Adrenal gland (tissue), 12 donors: ENCODE data around the gene PEAK1. TPM values are rescaled to one million over a fixed set of nuclear protein-coding genes. Genes with fewer than 3 reads are reported as not detected.

ENCODE experiments used
- DNase-seq, 7 donors: peaks; one replicate each; pipeline ENCODE4 v3.0.0-alpha.2; 2019 to 2020
- H3K27ac ChIP-seq, 5 donors: fragments of 200-600 bp; sonication (generic) in 4 of 5; 1 replicate in 3 of 5; 2 replicates in 2 of 5; pipeline versions ENCODE4 v1.5.1 to v1.8.0; 2016 to 2020; ENCODE audit warnings: mild to moderate bottlenecking in 1 of 5
- H3K27me3 ChIP-seq: fragments of 200-600 bp; 2 replicates; pipeline ENCODE4 v1.8.0; 2021
- H3K36me3 ChIP-seq, 2 donors: fragments of 200-600 bp; replicated peaks in 1 of 2; 1 replicate in 1 of 2; 2 replicates in 1 of 2; pipeline versions ENCODE4 v1.5.1 to v1.8.0; 2018 to 2022
- H3K4me1 ChIP-seq, 2 donors: fragments of 200-600 bp; replicated peaks in 1 of 2; 1 replicate in 1 of 2; 2 replicates in 1 of 2; pipeline versions ENCODE4 v1.5.1 to v1.8.0; 2018 to 2021
- H3K4me3 ChIP-seq, 4 donors: fragments of 200-600 bp; sonication (generic) in 3 of 4; one replicate each; pipeline ENCODE4 v1.5.1; 2016 to 2018
- H3K9me3 ChIP-seq, 3 donors: fragments of 200-600 bp; sonication (generic) in 1 of 3; replicated peaks in 1 of 3; 1 replicate in 2 of 3; 2 replicates in 1 of 3; pipeline versions ENCODE4 v1.5.1 to v1.8.0; 2016 to 2021
- CTCF ChIP-seq, 6 experiments: fragments of 450-650 bp in 4 of 6; fragments of 200-600 bp in 2 of 6; sonication (generic) in 1 of 6; IDR thresholded peaks; 1 replicate in 5 of 6; 2 replicates in 1 of 6; pipeline versions ENCODE4 v1.5.1 to v1.8.0; 2016 to 2021; ENCODE audit warnings: antibody characterized with exemption in 6 of 6, mild to moderate bottlenecking in 2 of 6, moderate library complexity in 1 of 6
- POLR2A ChIP-seq, 2 donors: fragments of 450-650 bp; IDR thresholded peaks; one replicate each; pipeline ENCODE4 v1.6.1; 2017; ENCODE audit warnings: antibody characterized with exemption in 2 of 2, mild to moderate bottlenecking in 2 of 2, moderate library complexity in 1 of 2
- WGBS, 4 donors: extraction: QIAGEN DNeasy Blood & Tissue Kit in 2 of 4; methylation state at CpG; one replicate each; pipeline versions ENCODE4 v1.1.5 to v1.1.7; 2013 to 2017; 5-methylcytosine and 5-hydroxymethylcytosine counted together
- intact Hi-C, 2 donors: fragments of 100-400 bp; cut with DNase I; formaldehyde crosslinking; loops; one replicate each; pipeline versions ENCODE4 v1.14.1 to v1.15.0; 2022 to 2023
- polyA plus RNA-seq, 3 donors: library from polyadenylated mRNA; stranded (reverse); fragments of 200-250 nt in 2 of 3; fragments of 350-450 nt in 1 of 3; fragmentation: Illumina TruSeq in 1 of 3; extraction: RNeasy Lipid Tissue Mini Kit (QIAGEN cat#74804) in 1 of 3; gene quantifications; one replicate each; pipeline ENCODE4 v1.2.3, GENCODE V29; 2013 to 2014
- total RNA-seq, 9 donors: library from RNA; depleted of rRNA in 4 of 9; stranded (reverse); fragments of >200 nt in 4 of 9; fragments of 120-200 nt in 1 of 9; fragmentation: NEBNext Ultra II Directional in 1 of 9; extraction: Animal tissue kit (Norgen Biotek cat#: 25700) in 1 of 9; gene quantifications; one replicate each; pipeline versions ENCODE4 v1.1.0 to v1.2.4, GENCODE V29; 2013 to 2023
- donor health status: healthy with polysubstance abuse.
- donor health status: Bipolar disorder and iron deficiency.
- donor health status: DM: yes; HTN: yes; CAD: no.
- donor health status: DM: no; HTN: no; CAD: no.
- donor health status: DM: no; HTN: no; CAD: no.
- donor health status: DM: yes; HTN: yes; CAD: no.

PEAK1 gene
- total and polyA plus RNA-seq, 12 donors: 3.1 to 68.4 (median 26.4) TPM

- TF ChIP-seq POLR2A (IDR thresholded peaks at IDR 0.05) (no peak), CTCF (IDR thresholded peaks at IDR 0.05) (no peak)
- H3K9me3 ChIP-seq: no peaks in the 10 kb centered on the region
- no peaks in the 10 kb centered on the region for H3K36me3 ChIP-seq
- 81 to 85% (median 84%) methylated on average over 8 of the region's 8 CpGs for WGBS, 4 donors
- no peaks in the 10 kb centered on the region for H3K4me1 ChIP-seq
- H3K27ac ChIP-seq: no peak overlapping the region
- intact Hi-C loops: no loop called here
- no peak overlapping the region for H3K4me3 ChIP-seq
- no peaks in the 10 kb centered on the region for H3K27me3 ChIP-seq
- no peak for DNase-seq
Measured at GRCh38 chr15:77370580-77370979, 49.3 kb downstream of the PEAK1 start.

- Histone ChIP-seq H3K4me3 (no peak overlapping the region), H3K27me3 (no peaks in the 10 kb centered on the region), H3K4me1 (no peaks in the 10 kb centered on the region), H3K27ac (no peak overlapping the region), H3K36me3 (no peaks in the 10 kb centered on the region), H3K9me3 (no peaks in the 10 kb centered on the region)
- DNase-seq: no peak
- intact Hi-C loops: no loop called here
- 81 to 90% (median 87%) methylated on average over 4 of the region's 4 CpGs for WGBS, 4 donors
- TF ChIP-seq CTCF (IDR thresholded peaks at IDR 0.05) (no peak), POLR2A (IDR thresholded peaks at IDR 0.05) (no peak)
Measured at GRCh38 chr15:77369168-77369567, 50.7 kb downstream of the PEAK1 start.

- 95 to 98% (median 96%) methylated on average over 2 of the region's 2 CpGs for WGBS, 4 donors
- H3K27me3 ChIP-seq: no peaks in the 10 kb centered on the region
- no peak overlapping the region for H3K27ac ChIP-seq
- H3K4me1 ChIP-seq: no peaks in the 10 kb centered on the region
- no peaks in the 10 kb centered on the region for H3K36me3 ChIP-seq
- intact Hi-C loops: no loop called here
- TF ChIP-seq CTCF (IDR thresholded peaks at IDR 0.05): no peak
- no peak for TF ChIP-seq POLR2A (IDR thresholded peaks at IDR 0.05)
- no peaks in the 10 kb centered on the region for H3K9me3 ChIP-seq
- H3K4me3 ChIP-seq: no peak overlapping the region
- no peak for DNase-seq
Measured at GRCh38 chr15:77367631-77368030, 52.3 kb downstream of the PEAK1 start.

DNA sequence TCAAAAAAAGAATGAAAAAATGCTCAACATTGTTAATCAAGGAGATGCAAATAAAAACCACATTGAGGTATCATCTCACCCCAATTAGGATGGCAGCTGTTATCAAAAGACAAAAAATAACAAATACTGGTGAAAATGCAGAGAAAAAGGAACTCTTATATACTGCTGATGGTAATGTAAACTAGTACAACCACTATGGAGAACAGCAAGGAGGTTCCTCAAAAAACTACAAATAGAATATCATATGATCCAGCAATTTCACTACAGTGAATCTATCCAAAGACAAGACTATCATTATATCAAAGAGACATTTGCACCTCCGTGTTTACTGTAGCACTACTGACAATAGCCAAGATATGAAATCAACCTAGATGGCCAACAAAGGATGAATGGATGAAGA is 58.4 kb downstream of the PEAK1 start:
- WGBS, 4 donors: 79 to 93% (median 88%) methylated on average over 1 of the region's 1 CpG
- H3K27me3 ChIP-seq: no peaks in the 10 kb centered on the region
- intact Hi-C loops: no loop called here
- DNase-seq: no peak
- no peaks in the 10 kb centered on the region for H3K4me1 ChIP-seq
- no peaks in the 10 kb centered on the region for H3K36me3 ChIP-seq
- no peak overlapping the region for H3K27ac ChIP-seq
- H3K4me3 ChIP-seq: no peak overlapping the region
- TF ChIP-seq POLR2A (IDR thresholded peaks at IDR 0.05) (no peak), CTCF (IDR thresholded peaks at IDR 0.05) (no peak)
- no peaks in the 10 kb centered on the region for H3K9me3 ChIP-seq
